HEK293T (cell line): ENCODE measurements around the gene RPGRIP1L.

Experiments
- CTCF ChIA-PET: fragments of 350-600 bp; formaldehyde crosslinking; extraction: SDS; loops from one replicate; lab custom pipeline; 2021; ENCODE audit warnings: antibody characterized with exemption, inconsistent platforms; lab: Yijun Ruan, JAX
- POLR2A ChIA-PET: fragments of 350-600 bp; formaldehyde crosslinking; extraction: SDS; loops from one replicate; lab custom pipeline; 2020; ENCODE audit warnings: antibody characterized with exemption, inconsistent platforms; lab: Yijun Ruan, JAX
- DNase-seq: peaks from one replicate; pipeline ENCODE4 v3.0.0; 2012; ENCODE audit warnings: mixed read lengths; ENCODE audit errors: extremely low spot score
- ARNT ChIP-seq: fragments of 450-650 bp; IDR thresholded peaks from 2 replicates; pipeline ENCODE4 v1.6.1; 2017; ENCODE audit warnings: mild to moderate bottlenecking
- BHLHE40 ChIP-seq: fragments of 450-650 bp; IDR thresholded peaks from 2 replicates; pipeline ENCODE4 v1.6.1; 2016; ENCODE audit warnings: mild to moderate bottlenecking, moderate library complexity, borderline replicate concordance
- CTBP1 ChIP-seq: fragments of 450-650 bp; IDR thresholded peaks from 2 replicates; pipeline ENCODE4 v1.6.1; 2016; ENCODE audit warnings: borderline replicate concordance
- ELF4 ChIP-seq: fragments of 450-650 bp; IDR thresholded peaks from 2 replicates; pipeline ENCODE4 v1.6.1; 2017; ENCODE audit warnings: antibody characterized with exemption
- FOXA1 ChIP-seq: fragments of 450-650 bp; IDR thresholded peaks from 2 replicates; pipeline ENCODE4 v1.6.1; 2016; ENCODE audit warnings: mild to moderate bottlenecking
- FOXK2 ChIP-seq: fragments of 450-650 bp; IDR thresholded peaks from 2 replicates; pipeline ENCODE4 v1.6.1; 2016; ENCODE audit warnings: mild to moderate bottlenecking
- FOXM1 ChIP-seq: fragments of 450-650 bp; IDR thresholded peaks from 2 replicates; pipeline ENCODE4 v1.6.1; 2017; ENCODE audit warnings: mild to moderate bottlenecking, borderline replicate concordance
- HDGF ChIP-seq: fragments of 450-650 bp; IDR thresholded peaks from 2 replicates; pipeline ENCODE4 v1.6.1; 2017; ENCODE audit warnings: antibody characterized with exemption, borderline replicate concordance
- L3MBTL2 ChIP-seq: fragments of 450-650 bp; conservative IDR thresholded peaks from 2 replicates; pipeline ENCODE4 v1.6.1; 2016; ENCODE audit warnings: mild to moderate bottlenecking
- LEF1 ChIP-seq: fragments of 450-650 bp; IDR thresholded peaks from 2 replicates; pipeline ENCODE4 v1.6.1; 2017; ENCODE audit warnings: mild to moderate bottlenecking, borderline replicate concordance
- NFRKB ChIP-seq: fragments of 450-650 bp; IDR thresholded peaks from 2 replicates; pipeline ENCODE4 v1.6.1; 2016; ENCODE audit warnings: mild to moderate bottlenecking, moderate library complexity
- PKNOX1 ChIP-seq: fragments of 450-650 bp; IDR thresholded peaks from 2 replicates; pipeline ENCODE4 v1.6.1; 2016
- SP1 ChIP-seq: fragments of 450-650 bp; IDR thresholded peaks from 2 replicates; pipeline ENCODE4 v1.6.1; 2017
- SUZ12 ChIP-seq: fragments of 450-650 bp; IDR thresholded peaks from 2 replicates; pipeline ENCODE4 v1.6.1; 2016; ENCODE audit warnings: mild to moderate bottlenecking
- TARDBP ChIP-seq: fragments of 450-650 bp; IDR thresholded peaks from 2 replicates; pipeline ENCODE4 v1.6.1; 2016
- ZNF384 ChIP-seq: fragments of 450-650 bp; IDR thresholded peaks from 2 replicates; pipeline ENCODE4 v1.6.1; 2016

The RPGRIP1L gene

GRCh38 chr16:53703590-53704444, at the start of gene RPGRIP1L, which contains the start of gene FTO:
RPGRIP1L (minus strand) TSS chr16:53703859; CDS start chr16:53700723, 3,136 bp downstream.
FTO (plus strand) TSS chr16:53704156.
- CTCF ChIA-PET = interaction anchor here (1.6 kb wide), 1 partner anchor 40 kb away, joined by 3 read pairs; no protein-coding TSS in a partner anchor
- TF ChIP-seq SUZ12 = peak; percentile 80
- TF ChIP-seq PKNOX1 = peak; percentile 32; the same call in 1 of the 2 replicates
- no peak for TF ChIP-seq NFRKB
- peak; percentile 37; the same call in 1 of the 2 replicates for TF ChIP-seq ELF4
- TF ChIP-seq FOXK2 = no peak; the same call in 1 of the 2 replicates
- POLR2A ChIA-PET = interaction anchor here (0.7 to 1.2 kb wide), 5 partner anchors 12 to 73 kb away, joined by 3 to 4 read pairs (median 3); no protein-coding TSS in a partner anchor

DNA sequence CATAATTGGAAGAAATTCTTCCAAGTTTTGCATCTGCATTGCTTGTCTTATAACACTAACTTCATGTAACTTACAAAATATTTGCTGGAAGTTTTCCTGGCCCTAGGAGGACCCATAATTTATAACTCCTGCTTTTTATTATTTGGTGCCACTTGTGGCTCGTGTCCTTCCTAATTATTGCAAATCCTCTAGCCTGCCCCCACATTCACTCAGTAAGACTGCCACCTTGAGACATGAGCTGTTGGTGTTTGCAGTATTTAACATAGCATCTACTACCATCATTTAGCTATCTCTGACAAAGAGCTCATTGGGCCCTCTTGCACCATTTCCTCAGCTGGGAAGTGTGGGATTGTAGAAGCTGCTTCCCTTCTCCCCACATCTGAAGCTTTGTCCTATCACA, 49.8 kb upstream of the RPGRIP1L start:
- no peak for DNase-seq
- CTCF ChIA-PET = interaction anchor here (0.6 to 1.2 kb wide), 3 partner anchors 9 to 204 kb away, joined by 3 to 9 read pairs (median 3); no protein-coding TSS in a partner anchor
- POLR2A ChIA-PET = no interaction called here

More at GRCh38 chr16:53703590-53704444, at the start of gene RPGRIP1L, which contains the start of gene FTO:
- DNase-seq = peak; percentile 94

GRCh38 chr16:53752560-53752959, 48.9 kb upstream of the RPGRIP1L start:
- no peak for TF ChIP-seq ZNF384
- TF ChIP-seq NFRKB = no peak
- no peak for TF ChIP-seq ARNT
- no peak for TF ChIP-seq L3MBTL2
- no peak for TF ChIP-seq CTBP1
- TF ChIP-seq FOXK2 = no peak
- no peak for TF ChIP-seq ELF4
- TF ChIP-seq SP1 = no peak
- TF ChIP-seq PKNOX1 = no peak
- no peak for TF ChIP-seq TARDBP
- no peak for TF ChIP-seq SUZ12
- no peak for TF ChIP-seq FOXM1
- no peak for TF ChIP-seq FOXA1
- CTCF ChIA-PET = no interaction called here
- POLR2A ChIA-PET = no interaction called here
- no peak for DNase-seq

More for the DNA sequence above, 49.8 kb upstream of the RPGRIP1L start:
- no peak for TF ChIP-seq SUZ12
- no peak for TF ChIP-seq BHLHE40
- TF ChIP-seq L3MBTL2 = no peak
- TF ChIP-seq SP1 = no peak
- TF ChIP-seq LEF1 = no peak
- no peak for TF ChIP-seq ARNT
- TF ChIP-seq FOXK2 = no peak
- TF ChIP-seq ZNF384 = no peak
- no peak for TF ChIP-seq NFRKB
- no peak for TF ChIP-seq FOXA1
- no peak for TF ChIP-seq TARDBP
- no peak for TF ChIP-seq ELF4
- no peak for TF ChIP-seq CTBP1
- TF ChIP-seq PKNOX1 = no peak
- no peak for TF ChIP-seq FOXM1

GRCh38 chr16:53745753-53746266, 42.2 kb upstream of the RPGRIP1L start:
- peak; percentile 25 for DNase-seq
- POLR2A ChIA-PET = no interaction called here
- CTCF ChIA-PET = no interaction called here
- TF ChIP-seq ELF4 (no peak), TARDBP (no peak), L3MBTL2 (no peak), SP1 (no peak), FOXM1 (no peak), ZNF384 (no peak), HDGF (no peak), PKNOX1 (no peak), SUZ12 (no peak)

GRCh38 chr16:53745086-53745485, 41.4 kb upstream of the RPGRIP1L start:
- CTCF ChIA-PET = interaction anchor here (1.3 to 2.0 kb wide), 3 partner anchors 9 to 29 kb away, joined by 3 to 9 read pairs (median 5); no protein-coding TSS in a partner anchor
- POLR2A ChIA-PET = no interaction called here
- TF ChIP-seq SUZ12 (no peak), TARDBP (no peak), PKNOX1 (no peak)
- no peak for DNase-seq
